ENCODE data around the gene MRPL36.

- no peak for TF ChIP-seq POLR2A (IDR thresholded peaks at IDR 0.05; ENCODE audit: low read length)
- no peak for TF ChIP-seq GATA1 (IDR thresholded peaks at IDR 0.05; ENCODE audit: low read depth, low read length)
These were observed 19.8 kb upstream of the MRPL36 start for GRCh38 chr5:1819458-1819857.

All from erythroblast (primary cell).